ENCODE data around the gene MANSC4.

GRCh38 chr12:27730097-27730588 is 49.9 kb downstream of the MANSC4 start:
- no peak for TF ChIP-seq CTCF (IDR thresholded peaks at IDR 0.05)
- TF ChIP-seq POLR2A (IDR thresholded peaks at IDR 0.05), result no peak

Data from thyroid gland (tissue), 4 donors.